Psoas muscle (tissue), 8 donors: ENCODE data around the gene SLC38A8. TPM values are rescaled to one million over a fixed set of nuclear protein-coding genes. Genes with fewer than 3 reads are reported as not detected.

ENCODE experiments used
- ATAC-seq, 4 donors: fragments of 200-7000 bp; cut with Tn5 transposase; one replicate each; pipeline ENCODE4 v1.9.1; 2020; ENCODE audit warnings: moderate library complexity in 3 of 4, mild to moderate bottlenecking in 2 of 4
- DNase-seq, 2 donors: peaks; one replicate each; pipeline ENCODE4 v3.0.0-alpha.2; 2020
- H3K27ac ChIP-seq: fragments of 200-600 bp; one replicate; pipeline ENCODE4 v1.8.0; 2022
- H3K27me3 ChIP-seq, 3 donors: fragments of 200-600 bp in 1 of 3; one replicate each; pipeline versions ENCODE4 v1.6.1 to v1.8.0; 2013 to 2022; ENCODE audit warnings: low read length in 2 of 3, mild to moderate bottlenecking in 2 of 3, moderate library complexity in 1 of 3; ENCODE audit not compliant: insufficient read depth in 3 of 3
- H3K36me3 ChIP-seq, 2 donors: fragments of 200-600 bp in 1 of 2; one replicate each; pipeline versions ENCODE4 v1.6.1 to v1.8.0; 2013 to 2022; ENCODE audit warnings: low read depth in 1 of 2, mild to moderate bottlenecking in 1 of 2, moderate library complexity in 1 of 2; ENCODE audit not compliant: insufficient read depth in 1 of 2
- H3K4me1 ChIP-seq: fragments of 200-600 bp; one replicate; pipeline ENCODE4 v1.8.0; 2022
- H3K4me3 ChIP-seq: fragments of 200-600 bp; one replicate; pipeline ENCODE4 v1.8.0; 2022; ENCODE audit warnings: mild to moderate bottlenecking
- H3K9me3 ChIP-seq: fragments of 200-600 bp; one replicate; pipeline ENCODE4 v1.8.0; 2022
- CTCF ChIP-seq: fragments of 200-600 bp; IDR thresholded peaks from one replicate; pipeline ENCODE4 v1.8.0; 2022; ENCODE audit warnings: antibody characterized with exemption
- WGBS, 3 donors: extraction: QIAGEN DNeasy Blood & Tissue Kit; methylation state at CpG; one replicate each; pipeline versions ENCODE4 v1.1.6 to v1.1.7; 2013; 5-methylcytosine and 5-hydroxymethylcytosine counted together
- intact Hi-C, 2 donors: fragments of 100-400 bp; cut with DNase I; formaldehyde crosslinking; loops; one replicate each; pipeline versions ENCODE4 v1.11.0 to v1.14.2; 2022
- polyA plus RNA-seq, 3 donors: library from polyadenylated mRNA; stranded (reverse); fragments of 200-250 nt; gene quantifications; one replicate each; pipeline ENCODE4 v1.2.3, GENCODE V29; 2013
- total RNA-seq, 4 donors: library from RNA; stranded (reverse); fragmentation: NEBNext Ultra II Directional in 2 of 4; extraction: Animal tissue kit (Norgen Biotek cat#: 25700) in 2 of 4; gene quantifications; one replicate each; pipeline versions ENCODE4 v1.2.1 to v1.2.4, GENCODE V29; 2021 to 2023
- donor health status: healthy with polysubstance abuse.
- donor health status: DM: no; HTN: no; CAD: no; lungs with moderate emphysema.
- donor health status: Bipolar disorder and iron deficiency.
- donor health status: healthy.
- donor health status: DM: yes; HTN: yes; CAD: no.
- donor health status: DM: no; HTN: no; CAD: no.
- donor health status: DM: no; HTN: no; CAD: no.
- donor health status: DM: yes; HTN: yes; CAD: no.

Gene SLC38A8
- total and polyA plus RNA-seq, 7 donors: 0.21 to 0.52 TPM; not detected in 5

GRCh38 chr16:84004442-84004841 is 38.2 kb downstream of the SLC38A8 start:
- ATAC-seq (no peak), DNase-seq (no peak)
- no peak overlapping the region for H3K4me3 ChIP-seq
- peaks cover 0 to 3% (median 0%) of the 10 kb centered on the region in 3 donors for H3K27me3 ChIP-seq
- 79 to 83% (median 80%) methylated on average over 7 of the region's 7 CpGs for WGBS, 3 donors
- TF ChIP-seq CTCF: no peak
- no peaks in the 10 kb centered on the region for H3K9me3 ChIP-seq
- no peak overlapping the region for H3K27ac ChIP-seq
- no peaks in the 10 kb centered on the region for H3K4me1 ChIP-seq
- intact Hi-C loops: no loop called here
- no peaks in the 10 kb centered on the region for H3K36me3 ChIP-seq

GRCh38 chr16:84003038-84003437 is 39.6 kb downstream of the SLC38A8 start:
- ATAC-seq: peak in 2 of 4 donors; percentile 29 to 50
- no peaks in the 10 kb centered on the region for H3K27me3 ChIP-seq
- TF ChIP-seq CTCF: no peak
- no peaks in the 10 kb centered on the region for H3K9me3 ChIP-seq
- no peaks in the 10 kb centered on the region for H3K36me3 ChIP-seq
- 70 to 87% (median 79%) methylated on average over 12 of the region's 12 CpGs for WGBS, 3 donors
- H3K4me3 ChIP-seq: no peak overlapping the region
- H3K4me1 ChIP-seq: no peaks in the 10 kb centered on the region
- no peak overlapping the region for H3K27ac ChIP-seq
- DNase-seq: no peak
- intact Hi-C loops: no loop called here

- no peak for TF ChIP-seq CTCF
- Histone ChIP-seq H3K27ac (no peak overlapping the region), H3K36me3 (no peaks in the 10 kb centered on the region), H3K4me1 (no peaks in the 10 kb centered on the region), H3K27me3 (peaks cover 0 to 4% (median 0%) of the 10 kb centered on the region in 3 donors), H3K9me3 (no peaks in the 10 kb centered on the region), H3K4me3 (no peak overlapping the region)
- no peak for DNase-seq
- 90 to 93% (median 90%) methylated on average over 7 of the region's 7 CpGs for WGBS, 3 donors
- intact Hi-C loops: no loop called here
- no peak for ATAC-seq
Observed at GRCh38 chr16:84001726-84002125, 40.9 kb downstream of the SLC38A8 start.

GRCh38 chr16:84000989-84001642 is 41.5 kb downstream of the SLC38A8 start:
- 70 to 87% (median 81%) methylated on average over 12 to 13 of the region's 13 CpGs for WGBS, 3 donors
- ATAC-seq: no peak
- intact Hi-C loops: no loop called here
- Histone ChIP-seq H3K4me3 (no peak overlapping the region), H3K36me3 (no peaks in the 10 kb centered on the region), H3K27me3 (peaks cover 0 to 4% (median 0%) of the 10 kb centered on the region in 3 donors), H3K27ac (no peak overlapping the region), H3K9me3 (no peaks in the 10 kb centered on the region), H3K4me1 (no peaks in the 10 kb centered on the region)
- TF ChIP-seq CTCF: no peak
- no peak for DNase-seq

GRCh38 chr16:83998091-83998490 is 44.5 kb downstream of the SLC38A8 start:
- H3K4me3 ChIP-seq: no peak overlapping the region
- peaks cover 0 to 4% (median 0%) of the 10 kb centered on the region in 3 donors for H3K27me3 ChIP-seq
- H3K27ac ChIP-seq: no peak overlapping the region
- no peaks in the 10 kb centered on the region for H3K9me3 ChIP-seq
- no peaks in the 10 kb centered on the region for H3K36me3 ChIP-seq
- H3K4me1 ChIP-seq: no peaks in the 10 kb centered on the region
- DNase-seq: no peak
- TF ChIP-seq CTCF: no peak
- intact Hi-C loops: no loop called here
- ATAC-seq: no peak
- 81 to 94% (median 91%) methylated on average over 13 of the region's 13 CpGs for WGBS, 3 donors
